ENCODE data around the gene SNAP29. TPM values are rescaled to one million over a fixed set of nuclear protein-coding genes. Genes with fewer than 3 reads are reported as not detected.

SNAP29 gene
- total and polyA plus RNA-seq, 2 donors (not counting 3 experiments of a cell fraction or from before 2014, with no cell fraction given) = 16.4 to 26.7 TPM

DNA sequence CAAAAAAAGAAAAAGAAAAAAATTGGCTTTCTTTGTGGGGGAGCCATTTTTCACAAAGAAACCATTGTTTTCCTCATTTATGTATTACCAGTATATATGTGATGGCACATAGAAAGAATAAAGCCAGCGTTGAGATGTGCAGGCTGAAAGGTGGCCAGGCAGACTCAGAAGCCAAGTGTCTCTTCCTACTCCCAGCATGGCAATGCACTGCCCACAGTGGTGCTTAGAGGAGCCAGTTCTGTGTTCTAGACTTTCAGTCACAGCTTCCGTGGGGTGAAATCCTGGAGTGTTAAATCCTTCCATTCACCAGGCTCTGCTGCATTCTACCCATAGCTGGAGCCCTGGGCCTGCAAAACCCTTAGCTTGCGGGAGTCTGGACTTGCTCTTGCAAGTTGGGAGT lies 18.9 kb downstream of the SNAP29 start:
- no peak for FAIRE-seq
- no TSS peak for BruUV-seq (replicated peaks)

DNA sequence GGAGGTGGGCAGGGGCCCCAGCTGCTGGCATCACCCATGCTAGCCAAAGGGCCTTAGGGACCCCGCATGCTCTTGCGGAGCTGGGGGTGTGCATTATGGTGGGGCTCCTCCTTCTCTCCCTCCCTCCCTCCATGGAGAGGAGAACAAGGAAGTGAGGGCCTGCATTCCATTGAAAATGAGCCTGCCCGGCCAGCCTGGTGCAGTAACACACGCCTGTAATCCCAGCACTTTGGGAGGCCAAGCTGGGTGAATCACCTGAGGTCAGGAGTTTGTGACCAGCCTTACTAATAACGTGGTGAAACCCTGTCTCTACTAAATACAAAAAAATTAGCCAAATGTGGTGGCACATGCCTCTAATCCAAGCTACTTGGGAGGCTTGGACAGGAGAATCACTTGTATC lies 22.4 kb downstream of the SNAP29 start:
- Histone ChIP-seq H3K4me2 (ENCODE audit: insufficient read depth, low read length) (no peak overlapping the region), H3K4me3 (replicated peaks in 1 of 3; ENCODE audit: insufficient read depth in 1 of 3, low read depth in 1 of 3, low read length in 3 of 3) (no peak overlapping the region), H3K79me2 (ENCODE audit: control insufficient read depth, insufficient read depth, low read length) (no peaks in the 10 kb centered on the region), H3K9me1 (replicated peaks; ENCODE audit: control insufficient read depth, extremely low read depth, insufficient read depth, low read length) (no peaks in the 10 kb centered on the region), H3K36me3 (ENCODE audit: control insufficient read depth in 2 of 2, extremely low read depth in 1 of 2, insufficient read depth in 2 of 2, low read length in 2 of 2) (peaks cover 0 to 13% of the 10 kb centered on the region in 2 experiments), H3K4me1 (ENCODE audit: control insufficient read depth, extremely low read depth, insufficient read depth, low read length) (no peaks in the 10 kb centered on the region), H2AFZ (ENCODE audit: low read depth, low read length) (no peak overlapping the region), H3K9me3 (replicated peaks; ENCODE audit: control insufficient read depth, insufficient read depth, low read length) (no peaks in the 10 kb centered on the region), H3K9ac (replicated peaks; ENCODE audit: extremely low read depth, insufficient read depth, low read length) (no peak overlapping the region), H4K20me1 (replicated peaks; ENCODE audit: control insufficient read depth, extremely low read depth, insufficient read depth, low read length) (no peaks in the 10 kb centered on the region), H3K27me3 (ENCODE audit: control insufficient read depth in 2 of 2, insufficient read depth in 2 of 2, low read length in 2 of 2) (no peaks in the 10 kb centered on the region), H3K27ac (ENCODE audit: insufficient read depth, low read depth, low read length) (no peak overlapping the region)
- intact Hi-C loops (cut with micrococcal nuclease) = no loop called here
- ChIA-PET POLR2A (no interaction called here), CTCF (interaction anchor here (0.8 to 1.3 kb wide), 3 partner anchors 10 to 79 kb away, joined by 3 read pairs; no protein-coding TSS in a partner anchor)
- FAIRE-seq (no peak), DNase-seq (ENCODE audit: low read depth, low spot score) (no peak)
- dilution Hi-C loops (cut with MboI; ENCODE audit: extremely low pct_ligation_motif_present, low sequenced_read_pairs) = no loop called here
- TF ChIP-seq POLR2A (IDR thresholded peaks at IDR 0.05; ENCODE audit: low read depth, low read length) (no peak), EZH2 (IDR thresholded peaks at IDR 0.05; ENCODE audit: borderline replicate concordance, low read depth, low read length, severe bottlenecking) (no peak), GATA2 (IDR thresholded peaks at IDR 0.05; ENCODE audit: insufficient read depth, insufficient read length, low read depth, low read length) (no peak), FOS (IDR thresholded peaks at IDR 0.05; ENCODE audit: borderline replicate concordance, insufficient read depth, low read length) (no peak), POLR2AphosphoS5 (IDR thresholded peaks at IDR 0.05; ENCODE audit: insufficient read depth, low read depth, low read length) (no peak), JUN (IDR thresholded peaks at IDR 0.05; ENCODE audit: borderline replicate concordance, insufficient read depth, insufficient read length, low read depth) (no peak), MYC (IDR thresholded peaks at IDR 0.05; ENCODE audit: low read depth, low read length) (no peak)
- TF ChIP-seq, protein P1, sequence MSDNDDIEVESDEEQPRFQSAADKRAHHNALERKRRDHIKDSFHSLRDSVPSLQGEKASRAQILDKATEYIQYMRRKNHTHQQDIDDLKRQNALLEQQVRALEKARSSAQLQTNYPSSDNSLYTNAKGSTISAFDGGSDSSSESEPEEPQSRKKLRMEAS (IDR thresholded peaks at IDR 0.05; ENCODE audit: insufficient read depth, insufficient read length) = no peak
- TF ChIP-seq, protein P2, sequence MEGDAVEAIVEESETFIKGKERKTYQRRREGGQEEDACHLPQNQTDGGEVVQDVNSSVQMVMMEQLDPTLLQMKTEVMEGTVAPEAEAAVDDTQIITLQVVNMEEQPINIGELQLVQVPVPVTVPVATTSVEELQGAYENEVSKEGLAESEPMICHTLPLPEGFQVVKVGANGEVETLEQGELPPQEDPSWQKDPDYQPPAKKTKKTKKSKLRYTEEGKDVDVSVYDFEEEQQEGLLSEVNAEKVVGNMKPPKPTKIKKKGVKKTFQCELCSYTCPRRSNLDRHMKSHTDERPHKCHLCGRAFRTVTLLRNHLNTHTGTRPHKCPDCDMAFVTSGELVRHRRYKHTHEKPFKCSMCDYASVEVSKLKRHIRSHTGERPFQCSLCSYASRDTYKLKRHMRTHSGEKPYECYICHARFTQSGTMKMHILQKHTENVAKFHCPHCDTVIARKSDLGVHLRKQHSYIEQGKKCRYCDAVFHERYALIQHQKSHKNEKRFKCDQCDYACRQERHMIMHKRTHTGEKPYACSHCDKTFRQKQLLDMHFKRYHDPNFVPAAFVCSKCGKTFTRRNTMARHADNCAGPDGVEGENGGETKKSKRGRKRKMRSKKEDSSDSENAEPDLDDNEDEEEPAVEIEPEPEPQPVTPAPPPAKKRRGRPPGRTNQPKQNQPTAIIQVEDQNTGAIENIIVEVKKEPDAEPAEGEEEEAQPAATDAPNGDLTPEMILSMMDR (IDR thresholded peaks at IDR 0.05; ENCODE audit: extremely low read depth in 1 of 2, insufficient read depth in 1 of 2, low read depth in 1 of 2, low read length in 2 of 2) = no peak
- no TSS peak for BruUV-seq (replicated peaks)

More for the DNA sequence above, 18.9 kb downstream of the SNAP29 start:
- no peaks in the 10 kb centered on the region for H3K27me3 ChIP-seq (ENCODE audit: control insufficient read depth in 2 of 2, insufficient read depth in 2 of 2, low read length in 2 of 2)
- H3K4me3 ChIP-seq (replicated peaks in 1 of 3; ENCODE audit: insufficient read depth in 1 of 3, low read depth in 1 of 3, low read length in 3 of 3) = no peak overlapping the region
- dilution Hi-C loops (cut with MboI; ENCODE audit: extremely low pct_ligation_motif_present, low sequenced_read_pairs) (no loop called here), intact Hi-C loops (cut with micrococcal nuclease) (no loop called here)
- H3K36me3 ChIP-seq (ENCODE audit: control insufficient read depth in 2 of 2, extremely low read depth in 1 of 2, insufficient read depth in 2 of 2, low read length in 2 of 2) = peaks cover 0 to 19% of the 10 kb centered on the region in 2 experiments
- no peak overlapping the region for H3K27ac ChIP-seq (ENCODE audit: insufficient read depth, low read depth, low read length)
- no peak overlapping the region for H2AFZ ChIP-seq (ENCODE audit: low read depth, low read length)
- H3K4me2 ChIP-seq (ENCODE audit: insufficient read depth, low read length) = no peak overlapping the region
- no peaks in the 10 kb centered on the region for H3K9me3 ChIP-seq (replicated peaks; ENCODE audit: control insufficient read depth, insufficient read depth, low read length)
- POLR2A ChIA-PET = no interaction called here
- H3K9ac ChIP-seq (replicated peaks; ENCODE audit: extremely low read depth, insufficient read depth, low read length) = no peak overlapping the region
- CTCF ChIA-PET = no interaction called here
- H3K4me1 ChIP-seq (ENCODE audit: control insufficient read depth, extremely low read depth, insufficient read depth, low read length) = no peaks in the 10 kb centered on the region
- DNase-seq (ENCODE audit: low read depth, low spot score) = no peak
- no peaks in the 10 kb centered on the region for H3K9me1 ChIP-seq (replicated peaks; ENCODE audit: control insufficient read depth, extremely low read depth, insufficient read depth, low read length)
- H3K79me2 ChIP-seq (ENCODE audit: control insufficient read depth, insufficient read depth, low read length) = no peaks in the 10 kb centered on the region
- TF ChIP-seq FOS (IDR thresholded peaks at IDR 0.05; ENCODE audit: borderline replicate concordance, insufficient read depth, low read length) = no peak
- H4K20me1 ChIP-seq (replicated peaks; ENCODE audit: control insufficient read depth, extremely low read depth, insufficient read depth, low read length) = no peaks in the 10 kb centered on the region

Measured in endothelial cell of umbilical vein (primary cell).